GM19468 (cell line): Measurements from ENCODE around the gene SLC50A1.

Source experiments
- ATAC-seq: cut with Tn5 transposase; IDR thresholded peaks from one replicate; pipeline ENCODE4 v1.9.1; 2021; ENCODE audit warnings: mild to moderate bottlenecking, moderate library complexity, moderate number of reproducible peaks; ENCODE audit not compliant: unreplicated experiment; ENCODE audit errors: extremely low read depth

The SLC50A1 gene

GRCh38 chr1:155168456-155169210 is 33.0 kb downstream of the SLC50A1 start:
- no peak for ATAC-seq

GRCh38 chr1:155169541-155169940 is 33.9 kb downstream of the SLC50A1 start:
- ATAC-seq: no peak

DNA sequence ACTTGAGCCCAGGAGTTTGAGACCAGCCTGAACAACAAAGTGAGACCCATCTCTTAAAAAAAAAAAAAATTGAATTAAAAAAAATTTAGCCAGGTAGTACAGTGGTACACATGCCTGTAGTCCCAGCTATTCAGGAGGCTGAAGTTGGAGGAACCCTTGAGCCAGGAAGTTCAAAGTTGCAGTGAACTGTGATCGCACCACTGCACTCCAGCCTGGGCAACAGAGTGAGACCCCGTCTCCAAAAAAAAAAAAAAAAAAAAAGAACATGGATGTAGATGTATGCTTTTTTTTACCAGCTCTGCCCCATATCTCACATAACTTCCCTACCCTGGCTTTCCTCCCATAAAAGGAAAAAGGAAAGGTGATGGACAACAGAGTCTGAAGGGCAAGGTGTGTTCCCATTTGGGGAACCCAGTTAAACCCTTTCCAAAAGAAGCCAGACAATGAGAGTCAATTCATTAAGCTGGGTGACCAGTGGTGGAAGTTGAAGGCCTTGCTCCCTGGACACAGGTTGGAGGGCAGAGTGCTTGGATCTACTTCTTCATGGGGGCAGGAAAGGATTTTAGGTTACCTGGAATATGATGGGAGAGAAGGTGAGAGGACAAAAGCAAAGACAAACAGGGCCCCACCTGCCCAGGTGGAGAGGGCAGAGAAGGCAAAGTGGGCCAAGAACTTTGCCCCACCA is 34.6 kb downstream of the SLC50A1 start:
- no peak for ATAC-seq

GRCh38 chr1:155170806-155171205 is 35.2 kb downstream of the SLC50A1 start:
- ATAC-seq: no peak

DNA sequence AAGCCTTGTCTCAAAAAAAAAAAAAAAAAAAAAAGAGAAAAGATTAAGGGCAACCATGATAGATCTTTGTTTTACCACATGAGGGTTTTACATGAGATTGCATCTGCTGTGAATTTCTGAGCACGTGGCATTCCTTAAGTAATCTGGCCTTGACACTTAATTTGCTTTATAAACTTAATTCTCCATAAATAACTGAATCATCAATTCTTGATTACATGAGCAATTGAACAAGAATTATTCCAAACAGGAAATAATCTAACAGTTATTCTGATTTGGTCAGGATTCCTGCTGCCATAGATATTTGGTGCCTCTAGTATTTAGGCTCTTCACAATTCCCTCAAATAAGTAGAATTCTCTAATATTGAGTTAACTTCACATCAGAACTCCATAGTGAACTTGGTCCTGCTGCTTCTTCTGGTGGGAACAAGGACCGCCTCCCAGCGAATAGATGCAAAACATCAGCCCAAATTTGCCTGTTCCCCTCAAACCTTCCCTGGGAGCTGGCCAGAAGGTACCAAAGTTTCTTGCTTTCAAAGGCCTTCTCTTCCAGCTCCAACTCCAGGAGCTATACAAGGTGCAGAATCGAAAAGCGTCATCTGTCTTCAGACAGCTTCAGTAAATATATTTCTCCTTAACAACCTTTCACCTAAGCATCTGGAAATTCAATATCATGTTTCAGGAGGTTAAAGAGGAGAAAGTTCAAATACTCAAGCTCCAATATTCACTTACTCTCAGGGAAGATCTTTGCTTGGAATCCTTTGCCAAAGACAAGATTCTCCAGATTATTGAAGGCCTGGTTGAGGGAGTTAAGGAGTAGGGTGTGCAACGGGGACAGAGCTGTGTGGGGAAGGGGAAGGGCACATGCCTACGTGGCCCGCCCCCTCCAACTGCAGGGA is 36.4 kb downstream of the SLC50A1 start:
- peak; percentile 15 for ATAC-seq

GRCh38 chr1:155172732-155173477 is 37.3 kb downstream of the SLC50A1 start, which contains the start of gene KRTCAP2:
KRTCAP2 (minus strand) TSS chr1:155173304; CDS start chr1:155173224, 80 bp downstream.
- ATAC-seq: peak; percentile 27

- ATAC-seq: no peak
These were observed 38.0 kb downstream of the SLC50A1 start, which contains the start of gene TRIM46 for GRCh38 chr1:155173478-155174323. TRIM46 (plus strand) TSS chr1:155173849; CDS start chr1:155173967, 118 bp downstream.

DNA sequence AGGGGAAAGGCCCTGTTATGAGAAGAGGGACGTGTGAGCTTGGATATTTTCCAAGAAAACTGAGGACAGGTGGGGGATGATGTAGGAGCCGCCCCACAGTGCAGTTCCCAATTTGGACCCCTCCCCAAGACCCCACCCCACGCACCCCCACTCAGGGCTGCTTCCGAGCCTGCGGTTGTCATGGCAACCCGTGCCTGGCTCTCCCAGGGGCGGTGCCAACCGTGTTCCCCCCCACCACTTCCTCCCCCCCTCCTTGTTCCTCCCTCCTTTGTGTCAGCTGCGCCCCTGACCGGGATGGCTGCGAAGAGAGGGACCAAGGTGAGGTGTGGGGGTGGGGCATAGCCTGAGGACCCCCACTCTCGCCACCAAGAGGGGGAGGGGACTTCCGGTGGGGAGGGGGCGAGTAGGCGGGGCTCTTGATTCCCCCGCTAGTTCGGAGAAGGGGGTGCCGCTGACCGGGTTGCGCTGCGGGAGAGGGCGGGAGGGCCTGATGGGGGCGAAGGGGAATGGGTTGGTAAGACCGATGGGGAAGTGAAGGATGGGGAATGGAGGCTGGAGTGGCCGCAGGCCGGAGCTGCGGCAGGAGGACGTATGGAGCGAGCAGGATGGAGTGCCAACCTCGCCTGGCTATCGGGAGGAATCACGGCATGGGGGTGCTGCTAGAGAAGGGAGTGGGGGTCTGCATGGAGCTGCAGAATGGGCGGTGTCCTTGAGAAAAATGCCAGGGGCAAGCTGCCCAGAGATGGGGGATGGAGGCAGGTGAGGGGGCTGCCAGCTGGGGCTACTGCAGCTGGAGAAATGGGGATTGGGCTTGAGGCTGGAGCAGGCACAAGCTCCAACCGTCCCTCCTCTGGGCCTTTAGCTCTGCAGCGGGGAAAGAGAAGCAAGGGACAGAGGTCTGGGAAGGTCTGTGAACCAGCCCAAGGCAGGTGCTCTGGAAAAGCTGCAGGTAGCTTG is 39.0 kb downstream of the SLC50A1 start:
- ATAC-seq: no peak

DNA sequence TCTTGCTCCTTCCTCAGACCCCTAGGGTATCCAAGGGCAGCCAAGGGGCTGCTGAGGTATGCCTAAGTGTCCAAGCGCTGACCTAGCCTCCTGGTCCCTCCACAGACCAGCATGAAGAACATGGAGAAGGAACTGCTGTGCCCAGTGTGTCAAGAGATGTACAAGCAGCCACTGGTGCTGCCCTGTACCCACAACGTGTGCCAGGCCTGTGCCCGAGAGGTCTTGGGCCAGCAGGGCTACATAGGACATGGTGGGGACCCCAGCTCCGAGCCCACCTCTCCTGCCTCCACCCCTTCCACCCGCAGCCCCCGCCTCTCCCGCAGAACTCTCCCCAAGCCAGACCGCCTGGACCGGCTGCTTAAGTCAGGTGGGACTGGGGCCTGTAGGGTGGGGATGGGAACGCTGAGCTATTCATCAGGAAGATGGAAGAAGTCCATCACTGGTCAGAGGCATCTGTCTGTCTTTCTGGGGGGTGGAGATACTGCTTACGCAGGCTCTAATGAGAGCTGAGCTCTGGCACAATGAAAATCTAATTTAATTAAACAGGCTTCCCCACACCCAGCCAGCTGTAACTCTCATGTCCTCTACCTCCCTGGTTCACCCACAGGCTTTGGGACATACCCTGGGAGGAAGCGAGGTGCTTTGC is 39.8 kb downstream of the SLC50A1 start:
- no peak for ATAC-seq

GRCh38 chr1:155175927-155176371 is 40.3 kb downstream of the SLC50A1 start:
- no peak for ATAC-seq

DNA sequence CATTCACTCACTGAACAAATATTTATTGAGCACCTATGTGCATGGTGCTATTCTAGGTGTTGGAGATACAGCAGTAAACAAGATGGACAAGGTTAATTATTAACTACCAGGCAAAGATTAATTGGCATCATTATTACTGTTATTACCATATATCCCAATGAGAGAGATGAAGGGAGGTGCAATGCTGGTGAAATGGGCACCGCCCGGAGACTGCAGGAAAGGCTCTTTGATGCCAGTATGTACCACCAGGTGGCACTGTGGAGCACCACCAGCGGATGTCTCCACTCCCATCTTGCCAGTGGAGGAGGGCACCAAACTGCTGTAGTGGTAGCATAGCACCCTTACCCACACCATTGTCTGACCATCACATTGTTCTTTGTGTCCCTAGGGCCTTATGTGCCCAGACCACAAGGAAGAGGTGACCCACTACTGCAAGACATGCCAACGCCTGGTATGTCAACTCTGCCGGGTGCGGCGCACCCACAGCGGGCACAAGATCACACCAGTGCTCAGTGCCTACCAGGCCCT is 41.0 kb downstream of the SLC50A1 start:
- ATAC-seq: no peak

DNA sequence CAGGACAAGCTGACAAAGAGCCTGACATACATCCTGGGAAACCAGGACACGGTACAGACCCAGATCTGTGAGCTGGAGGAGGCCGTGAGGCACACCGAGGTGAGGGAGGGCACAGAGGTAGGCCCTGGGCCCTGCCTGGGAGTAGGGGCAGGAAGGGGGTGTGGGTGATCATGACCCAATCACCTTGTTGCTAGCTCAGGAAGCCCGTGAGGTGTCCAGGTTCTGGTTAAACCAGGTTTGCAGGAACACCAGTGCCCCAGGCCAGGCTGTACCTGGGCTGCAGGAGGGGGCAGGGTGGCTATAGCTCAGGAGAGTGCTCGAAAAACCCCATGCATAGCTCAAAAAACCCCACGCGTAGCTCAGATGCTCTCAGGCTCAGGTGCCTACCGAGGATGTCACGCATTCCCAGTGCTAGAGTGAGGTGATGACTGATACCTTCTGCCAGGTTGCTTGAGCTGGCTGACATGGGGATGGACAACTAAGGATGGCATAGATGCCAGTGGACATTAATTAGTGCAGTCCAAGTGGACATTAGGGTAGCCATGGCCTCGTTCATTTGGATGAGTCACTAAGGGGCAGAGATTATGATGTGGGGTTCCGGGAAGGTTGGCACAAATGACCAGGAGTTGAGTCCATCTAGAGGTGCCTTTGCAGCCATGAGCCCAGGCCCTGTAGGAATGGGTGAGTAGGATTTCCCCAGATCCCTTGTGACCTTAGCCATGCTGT is 41.7 kb downstream of the SLC50A1 start:
- ATAC-seq: no peak

GRCh38 chr1:155177918-155178281 is 42.2 kb downstream of the SLC50A1 start:
- ATAC-seq: no peak

GRCh38 chr1:155178441-155179111 is 42.9 kb downstream of the SLC50A1 start:
- ATAC-seq: no peak

GRCh38 chr1:155179112-155180031 is 43.7 kb downstream of the SLC50A1 start:
- no peak for ATAC-seq
